Activated CD8-positive, alpha-beta T cell treated with anti-CD3 and anti-CD28 coated beads, Interleukin-2, amount 10 ng/mL, durations not matched to agents 7 days and 5 days (primary cell): ENCODE measurements around the gene SPSB2. TPM values are rescaled to one million over a fixed set of nuclear protein-coding genes. Genes with fewer than 3 reads are reported as not detected.

Experiments used
- ATAC-seq: fragments of 150-1000 bp; cut with Tn5 transposase; one replicate; pipeline ENCODE4 v1.10.0; 2021; ENCODE audit warnings: moderate library complexity
- CTCF ChIA-PET: fragments of 350-600 bp; sonication (Branson Sonifier 250); formaldehyde crosslinking; loops from one replicate; lab custom pipeline; 2021; ENCODE audit warnings: antibody characterized with exemption; lab: Charles Lee
- POLR2A ChIA-PET: fragments of 350-600 bp; sonication (Branson Sonifier 250); formaldehyde crosslinking; loops from one replicate; lab custom pipeline; 2021; ENCODE audit warnings: antibody characterized with exemption; lab: Charles Lee
- DNase-seq: peaks from one replicate; pipeline ENCODE4 v3.0.0-alpha.2; 2020
- H3K27ac Mint-ChIP-seq: one replicate; pipeline ENCODE4 v1.8.0; 2021; ENCODE audit warnings: mild to moderate bottlenecking, mixed read lengths
- H3K27me3 Mint-ChIP-seq: one replicate; pipeline ENCODE4 v1.8.0; 2021; ENCODE audit warnings: low read depth, mixed read lengths
- H3K36me3 Mint-ChIP-seq: one replicate; pipeline ENCODE4 v1.8.0; 2021; ENCODE audit warnings: low read depth, mixed read lengths
- H3K4me1 Mint-ChIP-seq: one replicate; pipeline ENCODE4 v1.8.0; 2021; ENCODE audit warnings: low read depth, mixed read lengths
- H3K4me3 Mint-ChIP-seq: one replicate; pipeline ENCODE4 v1.8.0; 2021; ENCODE audit warnings: mild to moderate bottlenecking, mixed read lengths
- H3K9me3 Mint-ChIP-seq: one replicate; pipeline ENCODE4 v1.8.0; 2022; ENCODE audit warnings: mixed read lengths; ENCODE audit not compliant: insufficient read depth
- total RNA-seq, 2 experiments: library from RNA; stranded (reverse); gene quantifications; one replicate each; pipeline ENCODE4 v1.2.3, GENCODE V29; 2021

SPSB2 gene
- total RNA-seq, 2 experiments from 2014 or later, result 10.0 to 11.2 TPM

DNA sequence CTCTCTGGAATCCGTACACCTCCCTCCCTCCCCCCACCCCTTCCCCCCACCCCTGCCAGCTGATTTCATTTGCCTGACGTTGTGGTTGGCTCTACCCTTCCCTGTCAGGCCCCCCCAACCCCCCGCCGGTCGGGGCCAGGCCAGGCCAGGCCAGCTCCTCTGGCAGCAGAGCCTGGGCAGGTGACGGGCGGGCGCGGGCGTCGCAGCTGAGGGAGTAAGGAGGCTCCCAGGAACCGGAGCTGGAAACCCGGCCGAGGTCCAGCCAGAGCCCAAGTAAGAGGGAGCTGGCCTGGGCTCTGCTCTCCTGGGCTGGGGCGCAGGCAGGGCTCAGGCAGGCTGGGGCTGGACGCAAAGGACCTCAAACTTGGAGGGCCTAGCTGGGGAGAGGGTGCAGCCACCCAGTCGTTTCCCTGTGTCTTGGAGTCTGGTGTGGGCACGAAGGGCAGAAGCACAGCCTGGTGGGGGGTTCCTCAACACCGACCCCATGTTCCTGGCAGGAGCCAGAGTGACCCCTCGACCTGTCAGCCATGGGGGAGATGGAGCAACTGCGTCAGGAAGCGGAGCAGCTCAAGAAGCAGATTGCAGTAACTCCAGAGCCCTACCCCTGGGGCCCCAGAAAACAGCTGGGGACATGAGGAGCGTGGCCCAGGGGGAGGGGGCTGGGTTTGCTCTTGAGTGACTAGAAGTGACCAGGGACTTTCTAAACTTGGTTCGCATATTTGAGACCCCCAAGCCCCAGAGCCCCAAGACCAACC, 32.2 kb downstream of the SPSB2 start, which contains the start of gene GNB3:
TSS of gene GNB3 (plus strand) at position 165 of the 755 bp plus-strand sequence. CDS start at position 528, 363 bp downstream.
- no peaks in the 10 kb centered on the region for H3K27me3 Mint-ChIP-seq
- H3K4me1 Mint-ChIP-seq, result no peaks in the 10 kb centered on the region
- no peaks in the 10 kb centered on the region for H3K9me3 Mint-ChIP-seq
- H3K4me3 Mint-ChIP-seq, result no peak within 1 kb of the TSS
- ChIA-PET CTCF (interaction anchor here (1.2 to 9.2 kb wide), 3 partner anchors 8 to 15 kb away, joined by 3 to 130 read pairs (median 5); partner anchors contain the start of genes CDCA3 and USP5), POLR2A (interaction anchor here (0.5 to 3.3 kb wide), 3 partner anchors 10 to 102 kb away, joined by 3 to 15 read pairs (median 14); partner anchors contain the start of genes CDCA3 and USP5)
- no peak within 1 kb of the TSS for H3K27ac Mint-ChIP-seq
- peaks cover 2% of the 10 kb centered on the region for H3K36me3 Mint-ChIP-seq
- no peak for ATAC-seq
- DNase-seq, result no peak

GRCh38 chr12:6840330-6840729, 32.8 kb downstream of the SPSB2 start:
- H3K27ac Mint-ChIP-seq, result no peak overlapping the region
- no peaks in the 10 kb centered on the region for H3K9me3 Mint-ChIP-seq
- DNase-seq, result no peak
- no peak overlapping the region for H3K4me3 Mint-ChIP-seq
- no peak for ATAC-seq
- POLR2A ChIA-PET, result interaction anchor here (0.5 to 3.0 kb wide), 2 partner anchors 12 to 102 kb away, joined by 3 to 14 read pairs; partner anchors contain the start of genes CDCA3 and USP5
- no peaks in the 10 kb centered on the region for H3K36me3 Mint-ChIP-seq
- H3K4me1 Mint-ChIP-seq, result peaks cover 3% of the 10 kb centered on the region
- no peaks in the 10 kb centered on the region for H3K27me3 Mint-ChIP-seq
- CTCF ChIA-PET, result interaction anchor here (1.2 to 9.2 kb wide), 2 partner anchors 9 to 14 kb away, joined by 3 to 130 read pairs; partner anchors contain the start of genes CDCA3 and USP5

DNA sequence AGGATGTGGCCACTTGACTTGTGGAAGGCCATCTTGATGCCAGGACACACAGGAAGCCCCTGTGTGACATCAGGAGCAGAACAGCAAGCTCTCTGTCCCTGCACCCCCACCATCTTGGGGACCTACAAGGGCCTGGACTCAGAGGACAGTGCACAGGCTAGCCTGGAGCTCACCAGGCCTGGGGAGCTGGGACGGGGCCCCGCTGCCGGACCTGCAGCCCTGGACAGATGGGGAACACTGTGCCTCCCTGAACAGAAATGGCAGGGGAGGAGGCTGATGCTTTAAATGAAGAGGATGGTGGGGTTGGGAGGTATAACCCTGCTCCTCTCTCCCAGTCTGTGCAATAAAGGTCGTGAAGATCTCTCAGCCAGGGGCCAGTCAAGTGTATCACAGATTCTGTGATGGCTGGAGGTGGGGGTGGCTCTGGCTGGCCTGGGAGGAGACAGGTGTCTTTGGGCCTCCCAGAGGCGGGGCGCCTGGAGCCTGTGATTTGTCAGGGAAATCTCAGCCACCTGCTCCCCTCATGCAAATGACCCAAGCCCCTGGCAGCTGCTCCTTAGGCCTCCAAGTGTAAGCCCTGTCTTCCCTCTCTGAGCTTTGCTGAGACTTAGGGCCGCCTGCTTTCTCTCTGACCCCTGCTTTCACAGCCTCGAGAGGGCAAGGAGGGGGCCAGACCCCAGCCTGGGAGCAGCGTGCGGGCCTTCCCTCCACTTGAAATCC, 33.5 kb downstream of the SPSB2 start:
- H3K4me1 Mint-ChIP-seq, result peaks cover 3% of the 10 kb centered on the region
- no peak for ATAC-seq
- ChIA-PET CTCF (interaction anchor here (1.2 to 9.2 kb wide), 3 partner anchors 10 to 86 kb away, joined by 3 to 130 read pairs (median 11); partner anchors contain the start of genes CDCA3, MLF2 and USP5), POLR2A (interaction anchor here (3.0 kb wide), 1 partner anchor 12 kb away, joined by 14 read pairs; the partner anchor contains the start of genes CDCA3 and USP5)
- DNase-seq, result no peak
- H3K27me3 Mint-ChIP-seq, result peaks cover 3% of the 10 kb centered on the region
- H3K36me3 Mint-ChIP-seq, result no peaks in the 10 kb centered on the region
- no peak overlapping the region for H3K4me3 Mint-ChIP-seq
- no peak overlapping the region for H3K27ac Mint-ChIP-seq
- no peaks in the 10 kb centered on the region for H3K9me3 Mint-ChIP-seq

DNA sequence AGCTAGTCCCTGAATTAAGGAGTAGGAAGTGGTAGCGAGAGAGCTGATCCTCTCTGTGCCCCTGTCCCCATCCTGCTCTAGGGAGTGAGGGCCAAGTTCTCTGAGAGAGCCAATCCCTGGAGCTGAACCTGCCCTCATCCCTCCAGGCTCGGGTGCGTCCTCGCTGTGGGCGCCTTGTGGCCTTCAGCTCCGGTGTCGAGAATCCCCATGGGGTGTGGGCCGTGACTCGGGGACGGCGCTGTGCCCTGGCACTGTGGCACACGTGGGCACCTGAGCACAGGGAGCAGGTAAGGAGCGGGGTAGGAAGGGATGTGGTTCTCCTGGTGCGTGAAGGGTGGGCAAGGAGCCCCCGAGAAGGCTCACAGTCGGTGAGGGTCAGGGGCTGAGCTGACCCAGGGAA, 34.2 kb downstream of the SPSB2 start:
- no peak overlapping the region for H3K4me3 Mint-ChIP-seq
- ATAC-seq, result no peak
- CTCF ChIA-PET, result interaction anchor here (2.3 to 9.2 kb wide), 2 partner anchors 10 to 85 kb away, joined by 11 to 130 read pairs; partner anchors contain the start of genes CDCA3, MLF2 and USP5
- H3K27me3 Mint-ChIP-seq, result peaks cover 3% of the 10 kb centered on the region
- peaks cover 3% of the 10 kb centered on the region for H3K4me1 Mint-ChIP-seq
- H3K36me3 Mint-ChIP-seq, result no peaks in the 10 kb centered on the region
- no peak for DNase-seq
- H3K9me3 Mint-ChIP-seq, result no peaks in the 10 kb centered on the region
- H3K27ac Mint-ChIP-seq, result no peak overlapping the region
- POLR2A ChIA-PET, result interaction anchor here (3.0 kb wide), 1 partner anchor 13 kb away, joined by 14 read pairs; the partner anchor contains the start of genes CDCA3 and USP5

GRCh38 chr12:6837370-6838060, 35.6 kb downstream of the SPSB2 start:
- DNase-seq (no peak), ATAC-seq (no peak)
- no peaks in the 10 kb centered on the region for H3K9me3 Mint-ChIP-seq
- no peaks in the 10 kb centered on the region for H3K36me3 Mint-ChIP-seq
- H3K27me3 Mint-ChIP-seq, result peaks cover 3% of the 10 kb centered on the region
- no peak overlapping the region for H3K27ac Mint-ChIP-seq
- no peak overlapping the region for H3K4me3 Mint-ChIP-seq
- peaks cover 3% of the 10 kb centered on the region for H3K4me1 Mint-ChIP-seq
- ChIA-PET POLR2A (interaction anchor here (0.5 to 3.0 kb wide), 2 partner anchors 14 to 28 kb away, joined by 3 to 14 read pairs; partner anchors contain the start of genes CDCA3 and USP5), CTCF (interaction anchor here (0.9 to 9.2 kb wide), 6 partner anchors 12 to 84 kb away, joined by 4 to 130 read pairs (median 8); partner anchors contain the start of genes CDCA3, GPR162, MLF2 and USP5)

- ATAC-seq (no peak), DNase-seq (no peak)
- no peaks in the 10 kb centered on the region for H3K36me3 Mint-ChIP-seq
- no peaks in the 10 kb centered on the region for H3K9me3 Mint-ChIP-seq
- ChIA-PET CTCF (interaction anchor here (0.9 to 9.2 kb wide), 10 partner anchors 11 to 148 kb away, joined by 3 to 130 read pairs (median 4); partner anchors contain the start of genes CD4, CDCA3, GPR162 and MLF2), POLR2A (interaction anchor here (0.5 kb wide), 1 partner anchor 27 kb away, joined by 3 read pairs; no protein-coding TSS in a partner anchor)
- peaks cover 3% of the 10 kb centered on the region for H3K27me3 Mint-ChIP-seq
- H3K27ac Mint-ChIP-seq, result no peak overlapping the region
- no peak overlapping the region for H3K4me3 Mint-ChIP-seq
- peaks cover 3% of the 10 kb centered on the region for H3K4me1 Mint-ChIP-seq
Measured at GRCh38 chr12:6836851-6837250, 36.3 kb downstream of the SPSB2 start.

- Mint-ChIP-seq H3K27me3 (peaks cover 17% of the 10 kb centered on the region), H3K9me3 (no peaks in the 10 kb centered on the region), H3K4me3 (no peak overlapping the region), H3K36me3 (no peaks in the 10 kb centered on the region), H3K27ac (no peak overlapping the region), H3K4me1 (peaks cover 3% of the 10 kb centered on the region)
- DNase-seq, result no peak
- CTCF ChIA-PET, result interaction anchor here (0.6 to 9.2 kb wide), 19 partner anchors 10 to 282 kb away, joined by 3 to 130 read pairs (median 6); partner anchors contain the start of genes CD4, CDCA3, COPS7A and GPR162
- ATAC-seq, result no peak
- POLR2A ChIA-PET, result interaction anchor here (1.0 to 1.1 kb wide), 2 partner anchors 9 to 16 kb away, joined by 3 to 4 read pairs; partner anchors contain the start of gene CDCA3
Measured at GRCh38 chr12:6834873-6835272, 38.2 kb downstream of the SPSB2 start.

DNA sequence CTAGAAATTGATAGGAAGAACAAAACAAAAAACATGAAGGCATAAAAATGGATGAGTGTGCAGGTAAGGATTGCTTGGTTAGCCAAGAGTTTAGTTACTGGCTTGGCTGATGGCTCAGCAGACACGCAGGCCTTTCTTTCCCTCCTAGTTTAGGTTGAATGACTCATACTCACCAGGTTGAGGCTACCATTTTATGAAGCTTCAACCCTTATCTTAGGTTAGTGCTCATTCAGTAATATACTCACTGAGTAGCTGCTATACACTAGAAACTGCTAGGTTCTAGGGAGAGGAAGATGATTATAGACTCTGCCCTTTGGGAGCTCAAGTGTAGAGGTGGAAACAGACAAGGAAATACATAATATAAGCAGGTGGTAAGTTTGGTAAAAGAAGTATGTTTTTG, 38.8 kb downstream of the SPSB2 start:
- no peak for ATAC-seq
- ChIA-PET CTCF (interaction anchor here (0.6 to 9.2 kb wide), 20 partner anchors 9 to 410 kb away, joined by 3 to 130 read pairs (median 6); partner anchors contain the start of genes CD4, CDCA3, COPS7A and GPR162), POLR2A (interaction anchor here (1.0 to 1.1 kb wide), 2 partner anchors 10 to 17 kb away, joined by 3 to 4 read pairs; partner anchors contain the start of gene CDCA3)
- Mint-ChIP-seq H3K27ac (no peak overlapping the region), H3K4me1 (peaks cover 7% of the 10 kb centered on the region), H3K36me3 (no peaks in the 10 kb centered on the region), H3K27me3 (peaks cover 22% of the 10 kb centered on the region), H3K4me3 (no peak overlapping the region), H3K9me3 (no peaks in the 10 kb centered on the region)
- DNase-seq, result no peak

- ChIA-PET POLR2A (interaction anchor here (1.4 to 1.5 kb wide), 2 partner anchors 19 to 80 kb away, joined by 3 to 6 read pairs; partner anchors contain the start of genes MLF2 and USP5), CTCF (interaction anchor here (0.6 to 9.2 kb wide), 13 partner anchors 8 to 410 kb away, joined by 3 to 130 read pairs (median 13); partner anchors contain the start of genes CD4, CDCA3, COPS7A and GPR162)
- Mint-ChIP-seq H3K36me3 (no peaks in the 10 kb centered on the region), H3K4me1 (peaks cover 12% of the 10 kb centered on the region), H3K27me3 (peaks cover 28% of the 10 kb centered on the region), H3K4me3 (no peak overlapping the region), H3K9me3 (no peaks in the 10 kb centered on the region), H3K27ac (no peak overlapping the region)
- DNase-seq, result no peak
- no peak for ATAC-seq
Measured at GRCh38 chr12:6833189-6833890, 39.8 kb downstream of the SPSB2 start.

- ATAC-seq (no peak), DNase-seq (no peak)
- peaks cover 37% of the 10 kb centered on the region for H3K27me3 Mint-ChIP-seq
- no peaks in the 10 kb centered on the region for H3K9me3 Mint-ChIP-seq
- no peak overlapping the region for H3K4me3 Mint-ChIP-seq
- no peaks in the 10 kb centered on the region for H3K36me3 Mint-ChIP-seq
- ChIA-PET POLR2A (interaction anchor here (1.4 to 1.5 kb wide), 2 partner anchors 20 to 79 kb away, joined by 3 to 6 read pairs; partner anchors contain the start of genes MLF2 and USP5), CTCF (interaction anchor here (1.4 to 9.2 kb wide), 4 partner anchors 17 to 108 kb away, joined by 3 to 130 read pairs (median 20); partner anchors contain the start of genes CDCA3, COPS7A, MLF2 and PTMS)
- no peak overlapping the region for H3K27ac Mint-ChIP-seq
- H3K4me1 Mint-ChIP-seq, result peaks cover 20% of the 10 kb centered on the region
Measured at GRCh38 chr12:6832125-6832524, 41.0 kb downstream of the SPSB2 start.
